OCI-LY3 (cell line): Measurements from ENCODE around the gene WWP2.

Experiments
- EZH2phosphoT487 ChIP-seq: fragments of 200-600 bp; shearing (Covaris generic); IDR thresholded peaks from 2 replicates; pipeline ENCODE4 v1.6.1; 2018; ENCODE audit warnings: antibody characterized with exemption, mixed run types, low read depth
- TF ChIP-seq, protein P1 (sequence below): fragments of 200-600, 300-600 bp; sonication (generic); IDR thresholded peaks from 2 replicates; pipeline ENCODE4 v1.5.1; 2014; ENCODE audit warnings: antibody characterized with exemption, low read length, low read depth

DNA sequence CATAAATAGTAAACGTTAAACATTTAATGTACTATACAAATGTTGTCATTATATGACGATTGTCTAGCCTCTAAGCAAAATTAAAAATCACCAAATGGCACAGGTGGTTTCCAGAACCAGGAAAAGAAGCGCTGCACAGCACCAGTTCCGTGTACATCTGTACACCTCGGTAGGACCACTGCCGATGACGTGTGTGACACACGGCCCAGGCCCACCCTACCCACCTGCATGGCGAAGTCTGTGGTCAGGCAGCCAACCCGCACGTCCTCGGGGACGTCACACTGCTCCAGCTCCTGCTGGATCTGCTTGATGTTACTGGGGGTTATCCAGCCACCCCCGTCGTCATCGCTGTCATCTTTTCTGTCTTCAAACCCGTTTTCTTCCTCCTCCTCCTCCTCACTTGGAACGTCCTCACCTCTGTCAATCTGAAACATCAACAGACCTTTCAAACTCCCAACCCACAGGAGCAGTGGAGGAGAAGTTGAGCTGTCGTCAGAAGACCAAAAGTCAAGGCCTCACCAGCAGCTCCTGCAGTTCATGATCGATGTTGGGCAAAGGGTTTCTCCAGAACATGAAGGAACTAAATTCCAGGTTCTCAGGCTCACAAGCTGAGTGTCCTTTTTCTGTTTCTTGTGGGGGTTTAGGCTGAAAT lies 13.3 kb upstream of the WWP2 start:
- TF ChIP-seq, protein P1, sequence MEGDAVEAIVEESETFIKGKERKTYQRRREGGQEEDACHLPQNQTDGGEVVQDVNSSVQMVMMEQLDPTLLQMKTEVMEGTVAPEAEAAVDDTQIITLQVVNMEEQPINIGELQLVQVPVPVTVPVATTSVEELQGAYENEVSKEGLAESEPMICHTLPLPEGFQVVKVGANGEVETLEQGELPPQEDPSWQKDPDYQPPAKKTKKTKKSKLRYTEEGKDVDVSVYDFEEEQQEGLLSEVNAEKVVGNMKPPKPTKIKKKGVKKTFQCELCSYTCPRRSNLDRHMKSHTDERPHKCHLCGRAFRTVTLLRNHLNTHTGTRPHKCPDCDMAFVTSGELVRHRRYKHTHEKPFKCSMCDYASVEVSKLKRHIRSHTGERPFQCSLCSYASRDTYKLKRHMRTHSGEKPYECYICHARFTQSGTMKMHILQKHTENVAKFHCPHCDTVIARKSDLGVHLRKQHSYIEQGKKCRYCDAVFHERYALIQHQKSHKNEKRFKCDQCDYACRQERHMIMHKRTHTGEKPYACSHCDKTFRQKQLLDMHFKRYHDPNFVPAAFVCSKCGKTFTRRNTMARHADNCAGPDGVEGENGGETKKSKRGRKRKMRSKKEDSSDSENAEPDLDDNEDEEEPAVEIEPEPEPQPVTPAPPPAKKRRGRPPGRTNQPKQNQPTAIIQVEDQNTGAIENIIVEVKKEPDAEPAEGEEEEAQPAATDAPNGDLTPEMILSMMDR = no peak
- no peak for TF ChIP-seq EZH2phosphoT487
